HuH-7 (cell line): ENCODE measurements around the gene LDHAL6A.

ENCODE experiments used
- DNase-seq: peaks from one replicate; pipeline ENCODE4 v3.0.0; 2011; ENCODE audit warnings: low spot score

LDHAL6A gene

GRCh38 chr11:18490736-18491485 lies 35.3 kb downstream of the LDHAL6A start:
- no peak for DNase-seq

- DNase-seq = no peak
These were observed 36.3 kb downstream of the LDHAL6A start for GRCh38 chr11:18491924-18492323.

GRCh38 chr11:18492888-18493287 lies 37.2 kb downstream of the LDHAL6A start:
- DNase-seq = no peak

- no peak for DNase-seq
These were observed 37.7 kb downstream of the LDHAL6A start for GRCh38 chr11:18493310-18493709.

- no peak for DNase-seq
These were observed 39.6 kb downstream of the LDHAL6A start for GRCh38 chr11:18495271-18495670.

GRCh38 chr11:18495703-18496102 lies 40.0 kb downstream of the LDHAL6A start:
- DNase-seq = no peak

- no peak for DNase-seq
These were observed 42.4 kb downstream of the LDHAL6A start for GRCh38 chr11:18498039-18498438.

- no peak for DNase-seq
These were observed 46.0 kb downstream of the LDHAL6A start for GRCh38 chr11:18501629-18502028.

GRCh38 chr11:18502352-18502751 lies 46.7 kb downstream of the LDHAL6A start:
- no peak for DNase-seq

GRCh38 chr11:18521122-18521521 lies 65.5 kb downstream of the LDHAL6A start:
- no peak for DNase-seq

- peak; percentile 17 for DNase-seq
These were observed 66.7 kb downstream of the LDHAL6A start for GRCh38 chr11:18522388-18522787.

GRCh38 chr11:18523084-18523483 lies 67.4 kb downstream of the LDHAL6A start:
- no peak for DNase-seq

GRCh38 chr11:18524248-18524647 lies 68.6 kb downstream of the LDHAL6A start:
- no peak for DNase-seq

- DNase-seq = no peak
These were observed 70.5 kb downstream of the LDHAL6A start for GRCh38 chr11:18526130-18526520.

- DNase-seq = peak; percentile 82
These were observed 71.1 kb downstream of the LDHAL6A start, which contains the start of gene TSG101 for GRCh38 chr11:18526521-18527296. Gene TSG101, minus strand, starts transcription at chr11:18526942. Its CDS starts 126 bp downstream, at chr11:18526816.

- no peak for DNase-seq
These were observed 71.9 kb downstream of the LDHAL6A start for GRCh38 chr11:18527512-18527911.
